Head of caudate nucleus (tissue), 42 donors: ENCODE results near the gene C10orf53.

Source experiments
- DNase-seq, 42 donors: peaks; one replicate each; pipeline versions ENCODE4 v3.0.0 to v3.0.0-alpha.2; 2020 to 2021; ENCODE audit warnings: mixed read lengths in 7 of 42
- intact Hi-C: fragments of 100-400 bp; cut with DNase I; formaldehyde crosslinking; loops from one replicate; pipeline ENCODE4 v1.15.0; 2022

The C10orf53 gene

GRCh38 chr10:49744924-49745605, 65.6 kb downstream of the C10orf53 start:
- DNase-seq = peak in 1 of 42 donors; percentile 22
- intact Hi-C loops = no loop called here

- peak in 1 of 42 donors; percentile 27 for DNase-seq
- intact Hi-C loops = no loop called here
Observed at GRCh38 chr10:49745756-49746155, 66.3 kb downstream of the C10orf53 start.

- intact Hi-C loops = no loop called here
- DNase-seq = peak in 17 of 42 donors; percentile 9 to 66 (median 32)
Observed at GRCh38 chr10:49746626-49747302, 67.3 kb downstream of the C10orf53 start.
